Left ventricle myocardium inferior (tissue), 1 donor: Measurements from ENCODE around the gene CD47. TPM values are rescaled to one million over a fixed set of nuclear protein-coding genes. Genes with fewer than 3 reads are reported as not detected.

Experiments used
- DNase-seq: peaks from one replicate; pipeline ENCODE4 v3.0.0-alpha.2; 2020
- H3K27ac ChIP-seq: fragments of 200-600 bp; replicated peaks from 2 replicates; pipeline ENCODE4 v1.8.0; 2021
- H3K27me3 ChIP-seq: fragments of 200-600 bp; 2 replicates; pipeline ENCODE4 v1.8.0; 2021; ENCODE audit warnings: low read depth
- H3K36me3 ChIP-seq: fragments of 200-600 bp; 2 replicates; pipeline ENCODE4 v1.8.0; 2021
- H3K4me1 ChIP-seq: fragments of 200-600 bp; 2 replicates; pipeline ENCODE4 v1.8.0; 2021
- H3K4me3 ChIP-seq: fragments of 200-600 bp; 2 replicates; pipeline ENCODE4 v1.8.0; 2021; ENCODE audit warnings: mild to moderate bottlenecking, moderate library complexity
- H3K9me3 ChIP-seq: fragments of 200-600 bp; replicated peaks from 2 replicates; pipeline ENCODE4 v1.8.0; 2021
- CTCF ChIP-seq: fragments of 200-600 bp; IDR thresholded peaks from 2 replicates; pipeline ENCODE4 v1.8.0; 2021; ENCODE audit warnings: antibody characterized with exemption, mild to moderate bottlenecking, borderline replicate concordance
- intact Hi-C: fragments of 100-400 bp; cut with micrococcal nuclease; formaldehyde crosslinking; loops from one replicate; pipeline ENCODE4 v1.11.0; 2022
- total RNA-seq: library from RNA; stranded (reverse); fragmentation: NEBNext Ultra II Directional; extraction: Animal tissue kit (Norgen Biotek cat#: 25700); gene quantifications from one replicate; pipeline ENCODE4 v1.2.1, GENCODE V29; 2021
- donor health status: DM: no; HTN: yes; CAD: no; lungs with severe emphysema.

The CD47 gene
- total RNA-seq, 1 donor from 2014 or later = 35.9 TPM

GRCh38 chr3:108122276-108122675, 31.4 kb upstream of the CD47 start:
- no peak for TF ChIP-seq CTCF
- intact Hi-C loops = no loop called here
- Histone ChIP-seq H3K36me3 (no peaks in the 10 kb centered on the region), H3K4me3 (no peak overlapping the region), H3K27me3 (no peaks in the 10 kb centered on the region), H3K4me1 (no peaks in the 10 kb centered on the region), H3K9me3 (no peaks in the 10 kb centered on the region), H3K27ac (no peak overlapping the region)
- no peak for DNase-seq

DNA sequence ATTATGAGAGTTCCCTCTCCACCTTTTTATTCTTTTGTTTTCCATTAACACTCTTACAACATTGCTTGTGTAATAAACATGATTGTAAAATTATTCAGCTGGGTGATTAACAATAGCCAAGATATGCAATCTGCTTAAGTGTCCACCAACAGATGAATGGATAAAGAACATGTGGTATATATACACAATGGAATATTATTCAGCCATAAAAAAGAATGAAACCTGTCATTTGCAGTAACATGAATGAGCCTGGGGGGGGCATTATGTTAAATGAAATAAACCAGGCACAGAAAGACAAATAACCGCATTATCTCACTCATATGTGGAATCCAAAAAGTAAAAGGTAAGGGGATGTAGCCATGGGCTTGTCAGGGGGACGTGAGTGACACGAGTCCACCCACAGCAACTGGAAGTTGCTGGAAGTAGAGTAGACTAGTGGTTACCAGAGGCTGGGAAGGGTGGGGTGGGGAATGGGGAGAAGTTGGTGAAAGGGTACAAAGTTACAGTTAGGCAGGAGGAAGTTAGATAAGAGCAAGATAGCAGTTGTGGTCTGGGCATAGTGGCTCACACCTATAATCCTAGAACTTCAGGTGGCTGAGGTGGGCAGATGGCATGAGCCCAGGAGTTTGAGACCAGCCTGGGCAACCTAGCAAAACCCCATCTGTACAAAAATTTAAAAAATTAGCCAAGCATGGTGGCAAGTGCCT, 28.7 kb upstream of the CD47 start:
- no peak for DNase-seq
- no peaks in the 10 kb centered on the region for H3K36me3 ChIP-seq
- no peak overlapping the region for H3K27ac ChIP-seq
- TF ChIP-seq CTCF = no peak
- no peaks in the 10 kb centered on the region for H3K27me3 ChIP-seq
- no peaks in the 10 kb centered on the region for H3K9me3 ChIP-seq
- H3K4me1 ChIP-seq = no peaks in the 10 kb centered on the region
- intact Hi-C loops = no loop called here
- H3K4me3 ChIP-seq = no peak overlapping the region

DNA sequence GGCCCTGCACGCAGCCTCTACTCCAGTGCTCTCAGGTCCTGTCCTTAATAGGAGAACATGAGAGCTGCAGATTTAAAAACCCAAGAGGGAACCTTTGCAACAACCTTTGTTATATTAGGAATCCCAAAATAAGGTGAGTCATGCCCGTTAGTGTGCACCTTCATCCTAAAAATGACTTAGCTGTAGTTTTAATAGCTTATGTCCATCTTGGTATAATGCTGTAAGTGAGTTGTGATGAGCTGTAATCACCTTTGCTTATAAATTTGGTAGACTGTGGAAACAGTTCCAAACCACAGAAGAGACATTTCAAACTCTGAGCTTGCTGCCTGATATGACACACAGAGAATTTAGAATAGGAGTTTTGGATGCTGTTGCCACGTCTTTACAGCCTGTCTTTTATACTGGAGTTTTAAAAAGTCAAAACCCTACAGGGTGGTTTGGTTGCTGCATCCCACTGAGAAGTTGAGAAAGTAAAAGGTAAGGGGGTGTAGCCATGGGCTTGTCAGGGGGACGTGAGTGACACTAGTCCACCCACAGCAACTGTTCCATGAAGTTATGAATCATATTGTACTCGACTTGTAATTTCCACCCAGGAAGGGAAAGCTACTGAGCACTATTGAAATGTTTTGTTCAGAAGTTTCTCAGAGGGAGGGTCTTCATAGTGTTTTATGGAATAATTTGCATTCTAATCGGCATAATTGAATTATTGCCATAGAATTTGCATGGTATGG, 27.4 kb upstream of the CD47 start:
- H3K36me3 ChIP-seq = no peaks in the 10 kb centered on the region
- intact Hi-C loops = no loop called here

GRCh38 chr3:108117241-108117775, 26.5 kb upstream of the CD47 start:
- H3K36me3 ChIP-seq = no peaks in the 10 kb centered on the region
- no peak for DNase-seq
- H3K27me3 ChIP-seq = no peaks in the 10 kb centered on the region
- H3K4me3 ChIP-seq = no peak overlapping the region
- no peaks in the 10 kb centered on the region for H3K4me1 ChIP-seq
- no peak overlapping the region for H3K27ac ChIP-seq
- intact Hi-C loops = no loop called here
- TF ChIP-seq CTCF = no peak
- H3K9me3 ChIP-seq = no peaks in the 10 kb centered on the region

More for the DNA sequence above, 27.4 kb upstream of the CD47 start:
- DNase-seq = no peak
- H3K4me1 ChIP-seq = no peaks in the 10 kb centered on the region
- H3K4me3 ChIP-seq = no peak overlapping the region
- TF ChIP-seq CTCF = no peak
- no peaks in the 10 kb centered on the region for H3K27me3 ChIP-seq
- no peak overlapping the region for H3K27ac ChIP-seq
- H3K9me3 ChIP-seq = no peaks in the 10 kb centered on the region

- no peaks in the 10 kb centered on the region for H3K9me3 ChIP-seq
- intact Hi-C loops = no loop called here
- no peak for DNase-seq
- no peak for TF ChIP-seq CTCF
- H3K27me3 ChIP-seq = no peaks in the 10 kb centered on the region
- H3K36me3 ChIP-seq = no peaks in the 10 kb centered on the region
- H3K4me1 ChIP-seq = no peaks in the 10 kb centered on the region
- no peak overlapping the region for H3K4me3 ChIP-seq
- H3K27ac ChIP-seq = no peak overlapping the region
Measured at GRCh38 chr3:108114423-108115065, 23.7 kb upstream of the CD47 start.
